A549 (cell line): ENCODE results near the gene NUP214. TPM values are rescaled to one million over a fixed set of nuclear protein-coding genes. Genes with fewer than 3 reads are reported as not detected.

ENCODE experiments used
- ATAC-seq, 2 experiments: fragments of 200-7000 bp in 1 of 2; fragments of >200 bp in 1 of 2; cut with Nextera tagmentation in 1 of 2; cut with Tn5 transposase in 1 of 2; 3 replicates each; pipeline versions ENCODE4 v1.8.0 to v1.9.1; 2018 to 2020; ENCODE audit warnings: mild to moderate bottlenecking in 1 of 2, moderate library complexity in 1 of 2
- CTCF ChIA-PET: fragments of 300-600 bp; sonication (Branson Sonifier 250); formaldehyde crosslinking; extraction: SDS; loops from one replicate; lab custom pipeline; 2021; ENCODE audit warnings: antibody characterized with exemption, inconsistent platforms; lab: Yijun Ruan, JAX
- POLR2A ChIA-PET: fragments of 350-600 bp; formaldehyde crosslinking; extraction: SDS; loops from one replicate; lab custom pipeline; 2021; ENCODE audit warnings: antibody characterized with exemption, inconsistent platforms; lab: Yijun Ruan, JAX
- DNase-seq, 2 experiments: peaks; one replicate each; pipeline versions ENCODE4 v3.0.0 to v3.0.0-alpha.2; 2011 to 2016; ENCODE audit warnings: low read depth in 1 of 2, low spot score in 1 of 2
- FAIRE-seq: peaks from 2 replicates; lab custom pipeline; 2011; peaks lifted over from hg19 to GRCh38; lab: Jason Lieb, UNC
- H3K27ac ChIP-seq, 2 experiments: fragments of >200 bp; sonication (Bioruptor Twin); formaldehyde crosslinking; 3 replicates each; pipeline ENCODE4 v1.5.1; 2016 to 2017
- H3K4me1 ChIP-seq: fragments of >200 bp; sonication (Bioruptor Twin); formaldehyde crosslinking; 3 replicates; pipeline ENCODE4 v1.6.1; 2016
- H3K4me2 ChIP-seq: fragments of >200 bp; sonication (Bioruptor Twin); formaldehyde crosslinking; 3 replicates; pipeline ENCODE4 v1.6.1; 2016
- H3K4me3 ChIP-seq: fragments of >200 bp; sonication (Bioruptor Twin); formaldehyde crosslinking; 3 replicates; pipeline ENCODE4 v1.5.1; 2016
- H3K9me3 ChIP-seq: fragments of >200 bp; sonication (Bioruptor Twin); formaldehyde crosslinking; 3 replicates; pipeline ENCODE4 v1.6.1; 2016
- ATOH8 ChIP-seq: fragments of 250-450 bp; sonication (Bioruptor Pico); IDR thresholded peaks from 2 replicates; pipeline ENCODE4 v1.5.0; 2020; ENCODE audit warnings: low read depth, mild to moderate bottlenecking, moderate library complexity
- BCL3 ChIP-seq: fragments of >200 bp; sonication (Bioruptor Twin); formaldehyde crosslinking; IDR thresholded peaks from 3 replicates; pipeline ENCODE4 v1.6.1; 2016
- CBX2 ChIP-seq: fragments of 200-600 bp; sonication (generic); IDR thresholded peaks from 2 replicates; pipeline ENCODE4 v1.6.1; 2016; ENCODE audit warnings: low read depth, mild to moderate bottlenecking, borderline replicate concordance
- CEBPB ChIP-seq, 2 experiments: fragments of >200 bp in 1 of 2; sonication (Bioruptor Twin) in 1 of 2; formaldehyde crosslinking in 1 of 2; IDR thresholded peaks; 2 replicates each; pipeline ENCODE4 v1.6.1; 2012 to 2016
- CHD4 ChIP-seq: fragments of 200-600 bp; sonication (generic); IDR thresholded peaks from 2 replicates; pipeline ENCODE4 v1.6.1; 2016; ENCODE audit warnings: antibody characterized with exemption, mild to moderate bottlenecking, borderline replicate concordance
- E2F6 ChIP-seq: IDR thresholded peaks from 2 replicates; pipeline ENCODE4 v1.6.1; 2012; ENCODE audit warnings: low read depth, borderline replicate concordance
- FOSB ChIP-seq: fragments of 250-450 bp; sonication (Bioruptor Pico); IDR thresholded peaks from 2 replicates; pipeline ENCODE4 v1.5.0; 2020; ENCODE audit warnings: mild to moderate bottlenecking, moderate library complexity
- HDAC2 ChIP-seq: fragments of 200-600 bp; sonication (generic); IDR thresholded peaks from 2 replicates; pipeline ENCODE4 v1.6.1; 2016
- HOXB13 ChIP-seq: fragments of 250-450 bp; sonication (Bioruptor Pico); IDR thresholded peaks from 2 replicates; pipeline ENCODE4 v1.5.0; 2020; ENCODE audit warnings: low read depth, mild to moderate bottlenecking, moderate library complexity
- KDM5A ChIP-seq: fragments of 200-600 bp; sonication (generic); IDR thresholded peaks from 2 replicates; pipeline ENCODE4 v1.6.1; 2016; ENCODE audit warnings: antibody characterized with exemption, mild to moderate bottlenecking
- NFE2L2 ChIP-seq: fragments of 150-350 bp; conservative IDR thresholded peaks from 2 replicates; pipeline ENCODE4 v1.6.1; 2014; ENCODE audit warnings: low read length
- NR3C1 ChIP-seq: fragments of >200 bp; sonication (Bioruptor Twin); formaldehyde crosslinking; IDR thresholded peaks from 3 replicates; pipeline ENCODE4 v1.6.1; 2017
- POLR2AphosphoS2 ChIP-seq: conservative IDR thresholded peaks from 2 replicates; pipeline ENCODE4 v1.6.1; 2012; ENCODE audit warnings: low read length, improper control_type of control experiment, inconsistent platforms
- SMC3 ChIP-seq: fragments of >200 bp; sonication (Bioruptor Twin); formaldehyde crosslinking; IDR thresholded peaks from 3 replicates; pipeline ENCODE4 v1.6.1; 2018; ENCODE audit warnings: inconsistent platforms
- TP53 ChIP-seq: fragments of 250-450 bp; sonication (Bioruptor Pico); IDR thresholded peaks from 2 replicates; pipeline ENCODE4 v1.5.0; 2021; ENCODE audit warnings: mild to moderate bottlenecking, moderate library complexity
- ZSCAN20 ChIP-seq: fragments of 250-450 bp; sonication (Bioruptor Pico); IDR thresholded peaks from 2 replicates; pipeline ENCODE4 v1.8.0; 2022; ENCODE audit warnings: mild to moderate bottlenecking, moderate library complexity
- WGBS: methylation state at CpG from one replicate; pipeline ENCODE4 v1.1.6; 2017; ENCODE audit errors: missing lambda C conversion rate; 5-methylcytosine and 5-hydroxymethylcytosine counted together
- polyA plus RNA-seq, 4 experiments: library from polyadenylated mRNA; depleted of rRNA in 3 of 4; stranded (reverse); fragments of >200 nt; fragmentation: RNase III in 1 of 4; extraction: RNeasy Plus Mini Kit Qiagen cat#74134 plus additional on column Dnase treatment in 1 of 4; gene quantifications; 2 replicates in 3 of 4; 3 replicates in 1 of 4; pipeline ENCODE4 v1.2.3, GENCODE V29; 2011 to 2017
- TF ChIP-seq, protein P1 (sequence below): fragments of 150-350 bp; IDR thresholded peaks from 2 replicates; pipeline ENCODE4 v1.6.1; 2014; ENCODE audit warnings: low read depth, mild to moderate bottlenecking, low read length
- TF ChIP-seq, protein P2 (sequence below): IDR thresholded peaks from 2 replicates; pipeline ENCODE4 v1.6.1; 2012
- TF ChIP-seq, protein P3 (sequence below): fragments of 450-650 bp; IDR thresholded peaks from 2 replicates; pipeline ENCODE4 v1.6.1; 2014; ENCODE audit warnings: antibody characterized with exemption

NUP214 gene
- polyA plus RNA-seq, 2 of the 4 experiments (the other 2 are of a cell fraction), result 14.4 to 18.5 TPM

GRCh38 chr9:131191857-131192256, 66.5 kb downstream of the NUP214 start (continued):
- TF ChIP-seq, protein P1, sequence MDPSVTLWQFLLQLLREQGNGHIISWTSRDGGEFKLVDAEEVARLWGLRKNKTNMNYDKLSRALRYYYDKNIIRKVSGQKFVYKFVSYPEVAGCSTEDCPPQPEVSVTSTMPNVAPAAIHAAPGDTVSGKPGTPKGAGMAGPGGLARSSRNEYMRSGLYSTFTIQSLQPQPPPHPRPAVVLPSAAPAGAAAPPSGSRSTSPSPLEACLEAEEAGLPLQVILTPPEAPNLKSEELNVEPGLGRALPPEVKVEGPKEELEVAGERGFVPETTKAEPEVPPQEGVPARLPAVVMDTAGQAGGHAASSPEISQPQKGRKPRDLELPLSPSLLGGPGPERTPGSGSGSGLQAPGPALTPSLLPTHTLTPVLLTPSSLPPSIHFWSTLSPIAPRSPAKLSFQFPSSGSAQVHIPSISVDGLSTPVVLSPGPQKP, result no peak
- TF ChIP-seq CHD4, result no peak
- no peak for TF ChIP-seq HOXB13
- no peak for TF ChIP-seq SMC3
- no peak for TF ChIP-seq ZSCAN20 (CRISPR knock-in tag)
- no peak for TF ChIP-seq KDM5A
- no peak for TF ChIP-seq TP53 (CRISPR knock-in tag)
- TF ChIP-seq, protein P2, sequence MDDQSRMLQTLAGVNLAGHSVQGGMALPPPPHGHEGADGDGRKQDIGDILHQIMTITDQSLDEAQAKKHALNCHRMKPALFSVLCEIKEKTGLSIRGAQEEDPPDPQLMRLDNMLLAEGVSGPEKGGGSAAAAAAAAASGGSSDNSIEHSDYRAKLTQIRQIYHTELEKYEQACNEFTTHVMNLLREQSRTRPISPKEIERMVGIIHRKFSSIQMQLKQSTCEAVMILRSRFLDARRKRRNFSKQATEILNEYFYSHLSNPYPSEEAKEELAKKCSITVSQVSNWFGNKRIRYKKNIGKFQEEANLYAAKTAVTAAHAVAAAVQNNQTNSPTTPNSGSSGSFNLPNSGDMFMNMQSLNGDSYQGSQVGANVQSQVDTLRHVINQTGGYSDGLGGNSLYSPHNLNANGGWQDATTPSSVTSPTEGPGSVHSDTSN, result no peak
- TF ChIP-seq FOSB (CRISPR knock-in tag), result no peak
- TF ChIP-seq, all 56 proteins: peak for 0

DNA sequence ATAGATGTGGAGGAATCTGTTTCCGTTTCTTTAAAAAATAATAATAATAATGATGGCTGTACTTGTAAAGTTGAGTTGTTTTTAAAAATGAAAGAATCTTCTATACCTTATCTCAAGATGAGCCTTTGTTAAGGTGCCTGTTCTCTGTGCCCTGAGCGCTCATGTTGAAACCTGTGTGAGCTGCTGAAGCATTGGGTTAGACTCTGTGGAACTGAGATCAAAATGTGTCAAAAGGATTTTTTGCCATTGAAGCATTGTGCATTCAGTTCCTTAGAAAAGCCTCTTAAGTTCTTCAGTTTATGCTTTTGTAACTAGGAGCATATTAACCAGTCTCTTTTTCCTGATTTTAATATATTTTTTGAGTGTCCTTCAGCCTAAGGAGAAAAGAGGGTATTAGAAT, 67.7 kb downstream of the NUP214 start:
- no peak overlapping the region for H3K4me2 ChIP-seq
- POLR2A ChIA-PET, result no interaction called here
- ATAC-seq, result no peak
- H3K9me3 ChIP-seq, result no peaks in the 10 kb centered on the region
- no peak overlapping the region for H3K27ac ChIP-seq
- DNase-seq, result no peak
- CTCF ChIA-PET, result interaction anchor here (0.7 to 2.6 kb wide), 2 partner anchors 13 to 144 kb away, joined by 3 to 9 read pairs; no protein-coding TSS in a partner anchor
- no peaks in the 10 kb centered on the region for H3K4me1 ChIP-seq
- WGBS, result 97% methylated on average over 2 of the region's 2 CpGs
- TF ChIP-seq CHD4, result no peak
- no peak for TF ChIP-seq BCL3
- TF ChIP-seq, protein P3, sequence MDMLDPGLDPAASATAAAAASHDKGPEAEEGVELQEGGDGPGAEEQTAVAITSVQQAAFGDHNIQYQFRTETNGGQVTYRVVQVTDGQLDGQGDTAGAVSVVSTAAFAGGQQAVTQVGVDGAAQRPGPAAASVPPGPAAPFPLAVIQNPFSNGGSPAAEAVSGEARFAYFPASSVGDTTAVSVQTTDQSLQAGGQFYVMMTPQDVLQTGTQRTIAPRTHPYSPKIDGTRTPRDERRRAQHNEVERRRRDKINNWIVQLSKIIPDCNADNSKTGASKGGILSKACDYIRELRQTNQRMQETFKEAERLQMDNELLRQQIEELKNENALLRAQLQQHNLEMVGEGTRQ, result no peak
- TF ChIP-seq POLR2AphosphoS2, result no peak
- no peak for TF ChIP-seq HDAC2
- TF ChIP-seq, all 56 proteins: peak for 0
- FAIRE-seq, result no peak
- H3K4me3 ChIP-seq, result no peak overlapping the region

DNA sequence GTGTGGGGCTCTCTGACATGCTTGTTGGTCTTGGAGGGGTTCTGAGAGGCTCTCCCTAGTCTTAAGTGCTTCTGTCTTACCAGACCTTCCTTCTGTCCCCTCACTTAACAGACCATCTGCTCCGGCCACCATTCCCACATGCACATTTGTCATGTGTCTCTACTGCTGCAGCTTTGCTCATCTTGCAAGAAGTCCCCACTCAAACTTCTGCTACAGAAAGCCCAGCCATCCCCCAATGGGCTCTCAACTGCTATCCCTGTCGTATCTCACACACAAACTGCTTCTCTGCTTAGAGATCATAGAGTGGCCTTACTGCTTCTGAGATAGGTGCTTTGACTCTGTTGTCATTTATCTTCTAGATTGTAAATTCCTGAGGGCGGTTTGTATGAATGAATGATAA, 69.4 kb downstream of the NUP214 start:
- no peak for TF ChIP-seq FOSB (CRISPR knock-in tag)
- TF ChIP-seq CBX2, result no peak
- no peak for TF ChIP-seq CEBPB (IDR thresholded peaks at IDR 0.05)
- no peak for TF ChIP-seq NR3C1
- TF ChIP-seq BCL3, result no peak
- TF ChIP-seq ATOH8, result no peak
- TF ChIP-seq E2F6, result no peak
- TF ChIP-seq ZSCAN20 (CRISPR knock-in tag), result no peak
- TF ChIP-seq, protein P1, result no peak
- TF ChIP-seq NFE2L2, result no peak
- TF ChIP-seq, all 56 proteins: peak for 0
- no peak overlapping the region for H3K27ac ChIP-seq
- H3K4me3 ChIP-seq, result no peak overlapping the region
- no peak for ATAC-seq
- H3K4me2 ChIP-seq, result no peak overlapping the region
- FAIRE-seq, result no peak
- no peak for DNase-seq
- CTCF ChIA-PET, result interaction anchor here (2.4 to 2.6 kb wide), 2 partner anchors 15 to 142 kb away, joined by 8 to 9 read pairs; no protein-coding TSS in a partner anchor
- H3K9me3 ChIP-seq, result no peaks in the 10 kb centered on the region
- POLR2A ChIA-PET, result no interaction called here
- no peaks in the 10 kb centered on the region for H3K4me1 ChIP-seq
- WGBS, result 96% methylated on average over 3 of the region's 3 CpGs
